ENCODE measurements around the gene HAUS8.
A peak's percentile ranks its signal among the peaks of the same experiment; 100 is the strongest.
"Not testable (repeated sequence)": the region's sequence is repeated elsewhere in the genome, so short reads cannot be mapped to it uniquely, and the experiment has no call there.

HAUS8 gene

DNA sequence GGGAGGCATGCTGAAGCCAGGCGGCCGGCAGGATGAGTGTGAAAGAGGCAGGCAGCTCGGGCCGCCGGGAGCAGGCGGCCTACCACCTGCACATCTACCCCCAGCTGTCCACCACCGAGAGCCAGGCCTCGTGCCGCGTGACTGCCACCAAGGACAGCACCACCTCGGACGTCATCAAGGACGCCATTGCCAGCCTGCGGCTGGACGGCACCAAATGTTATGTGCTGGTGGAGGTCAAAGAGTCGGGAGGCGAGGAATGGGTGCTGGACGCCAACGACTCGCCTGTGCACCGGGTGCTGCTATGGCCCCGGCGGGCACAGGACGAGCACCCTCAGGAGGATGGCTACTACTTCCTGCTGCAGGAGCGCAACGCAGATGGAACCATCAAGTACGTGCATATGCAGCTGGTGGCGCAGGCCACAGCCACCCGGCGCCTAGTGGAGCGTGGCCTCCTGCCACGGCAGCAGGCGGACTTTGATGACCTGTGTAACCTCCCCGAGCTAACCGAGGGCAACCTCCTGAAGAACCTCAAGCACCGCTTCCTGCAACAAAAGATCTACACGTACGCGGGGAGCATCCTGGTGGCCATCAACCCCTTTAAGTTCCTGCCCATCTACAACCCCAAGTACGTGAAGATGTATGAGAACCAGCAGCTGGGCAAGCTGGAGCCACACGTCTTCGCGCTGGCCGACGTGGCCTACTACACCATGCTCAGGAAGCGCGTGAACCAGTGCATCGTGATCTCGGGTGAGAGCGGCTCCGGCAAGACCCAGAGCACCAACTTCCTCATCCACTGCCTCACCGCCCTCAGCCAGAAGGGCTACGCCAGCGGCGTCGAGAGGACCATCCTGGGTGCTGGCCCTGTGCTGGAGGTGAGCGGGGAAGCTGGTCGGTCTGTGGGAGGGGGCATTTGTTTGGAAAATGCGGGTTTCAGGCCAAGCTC lies 26.7 kb upstream of the HAUS8 start:
- no peak for ATAC-seq
- no peak for DNase-seq

DNA sequence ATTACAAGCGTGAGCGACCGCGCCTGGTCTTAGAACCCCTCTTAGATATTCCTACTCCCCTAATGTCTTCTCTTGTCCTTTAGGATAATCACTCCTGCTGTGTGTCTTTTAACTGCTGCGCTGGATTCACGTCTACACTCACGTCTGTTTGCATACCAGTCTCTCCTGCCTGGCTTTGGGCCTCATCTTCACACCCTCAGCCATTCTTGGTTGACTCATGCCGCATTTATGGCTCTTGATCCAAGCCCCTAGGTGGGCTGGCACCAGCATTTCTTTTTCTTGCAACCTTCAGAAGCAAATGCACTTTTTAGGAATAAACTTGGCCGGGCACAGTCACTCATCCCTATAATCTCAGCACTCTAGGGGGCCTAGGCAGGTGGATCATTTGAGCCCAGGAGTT lies 23.1 kb upstream of the HAUS8 start:
- DNase-seq (no peak), ATAC-seq (no peak)

DNA sequence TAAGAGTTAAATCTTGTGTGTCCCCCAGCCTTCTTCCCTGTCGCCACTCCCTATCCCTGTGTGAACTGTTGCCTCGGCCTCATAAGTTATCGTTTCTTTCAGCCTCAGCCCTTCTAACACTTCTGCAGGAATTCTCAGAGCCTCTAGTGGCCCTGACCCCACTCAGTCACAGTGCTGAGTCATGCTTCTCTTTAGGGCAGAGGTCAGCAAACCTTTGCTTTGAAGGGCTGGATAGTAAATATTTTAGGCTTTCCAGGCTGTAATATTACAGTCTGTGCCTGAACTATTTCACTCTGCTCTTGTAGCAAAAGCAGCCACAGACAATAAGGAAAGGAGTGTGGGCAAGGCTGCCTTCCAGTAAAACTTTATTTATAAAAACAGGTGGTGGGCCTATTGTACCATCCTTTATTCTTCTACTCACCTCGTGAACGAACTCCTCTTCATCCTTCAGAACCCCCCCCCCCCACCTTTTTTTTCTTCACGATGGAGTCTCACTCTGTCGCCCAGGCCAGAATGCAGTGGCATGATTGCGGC lies 22.4 kb upstream of the HAUS8 start:
- DNase-seq = no peak
- ATAC-seq = no peak

DNA sequence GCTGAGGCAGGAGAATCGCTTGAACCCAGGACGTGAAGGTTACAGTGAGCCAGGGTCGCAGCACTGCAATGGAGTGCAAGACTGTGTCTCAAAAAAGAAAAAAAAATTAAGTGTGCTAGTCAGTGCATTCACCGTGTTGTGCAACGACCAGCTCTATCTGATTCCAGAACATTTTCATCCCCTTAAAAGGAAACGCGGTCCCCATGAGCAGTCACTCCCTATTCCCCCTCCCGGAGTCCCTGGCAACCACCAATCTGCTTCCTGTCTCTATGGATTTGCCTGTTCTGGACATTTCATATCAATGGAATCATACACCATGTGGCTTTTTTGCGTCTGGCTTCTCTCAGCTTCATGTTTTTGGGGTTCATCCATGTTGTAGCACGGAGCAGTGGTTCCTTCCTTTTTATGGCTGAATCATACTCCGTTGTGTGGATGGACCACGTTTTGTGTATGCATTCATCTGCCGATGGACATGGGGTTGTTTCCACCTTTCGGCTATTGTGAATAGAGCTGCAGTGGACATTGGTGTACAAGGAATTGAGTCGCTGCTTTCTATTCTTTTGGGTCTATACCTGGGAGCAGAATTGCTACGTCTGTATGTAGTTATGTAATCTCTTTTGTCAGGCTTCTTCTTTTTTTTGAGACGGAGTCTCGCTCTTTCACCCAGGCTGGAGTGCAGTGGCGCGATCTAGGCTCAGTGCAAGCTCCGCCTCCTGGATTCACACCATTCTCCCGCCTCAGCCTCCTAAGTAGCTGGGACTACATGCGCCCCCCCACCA lies 20.1 kb upstream of the HAUS8 start:
- DNase-seq (no peak), ATAC-seq (no peak)

DNA sequence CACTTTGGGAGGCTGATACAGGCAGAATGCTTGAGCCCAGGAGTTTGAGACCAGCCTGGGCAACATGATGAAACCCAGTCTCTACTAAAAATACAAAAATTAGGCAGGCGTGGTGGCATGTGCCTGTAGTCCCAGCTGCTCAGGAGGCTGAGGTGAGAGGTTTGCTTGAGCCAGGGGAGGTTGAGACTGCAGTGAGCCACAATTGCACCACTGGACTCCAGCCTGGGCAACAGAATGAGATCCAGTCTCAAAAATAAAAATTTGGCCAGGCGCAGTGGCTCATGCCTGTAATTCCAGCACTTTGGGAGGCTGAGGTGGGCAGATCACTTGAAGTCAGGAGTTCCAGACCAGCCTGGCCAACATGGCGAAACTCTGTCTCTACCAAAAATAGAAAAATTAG lies 19.4 kb upstream of the HAUS8 start:
- ATAC-seq, DNase-seq: not testable (repeated sequence)

DNA sequence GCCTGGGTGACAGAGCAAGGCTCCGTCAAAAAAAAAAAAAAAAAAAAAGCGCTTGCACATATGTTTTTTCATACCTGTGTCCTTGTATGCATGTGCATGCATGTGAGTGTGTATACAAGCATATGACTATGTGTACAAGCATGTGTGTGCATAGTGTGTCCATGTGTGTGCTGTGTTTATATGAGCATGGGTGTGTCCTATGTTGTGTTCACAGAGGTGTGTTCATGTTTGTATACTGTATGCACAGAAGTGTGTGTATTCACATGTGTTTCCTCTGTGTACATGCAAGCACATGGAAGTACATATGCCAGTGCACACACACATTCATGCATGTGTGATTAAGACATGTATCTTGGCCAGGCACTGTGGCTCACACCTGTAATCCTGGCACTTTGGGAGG lies 17.4 kb upstream of the HAUS8 start:
- ATAC-seq = no peak
- no peak for DNase-seq

DNA sequence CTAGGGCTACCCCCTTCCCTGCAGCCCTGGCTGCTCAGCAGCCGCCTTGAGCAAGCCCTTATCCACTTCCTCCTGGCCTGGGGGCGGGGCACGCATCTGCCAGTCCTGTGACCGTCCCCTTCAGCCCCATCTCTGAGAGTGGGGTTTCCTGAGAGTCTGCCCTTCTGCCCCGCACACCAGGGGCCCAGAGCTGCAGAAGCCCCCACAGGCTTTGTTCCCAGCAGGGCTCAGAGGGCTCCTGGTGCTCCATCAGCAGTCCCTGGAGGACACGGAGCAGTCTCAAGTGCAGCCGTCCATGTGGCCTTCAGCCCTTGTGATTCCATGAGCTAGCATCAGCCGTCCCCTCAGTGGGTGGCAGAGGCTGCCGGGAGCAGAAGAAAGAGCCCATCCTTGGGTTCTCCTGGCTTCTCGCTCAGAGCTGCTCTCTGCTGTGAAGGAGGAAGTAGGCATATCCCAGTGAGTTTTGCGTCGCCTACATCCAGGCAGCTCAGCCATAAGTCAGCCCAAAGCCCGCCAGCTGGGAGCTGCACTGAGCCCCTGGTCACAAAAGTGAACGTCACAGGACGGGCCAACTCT lies 16.6 kb upstream of the HAUS8 start:
- DNase-seq = peak; percentile 31
- peak; percentile 47 for ATAC-seq

DNA sequence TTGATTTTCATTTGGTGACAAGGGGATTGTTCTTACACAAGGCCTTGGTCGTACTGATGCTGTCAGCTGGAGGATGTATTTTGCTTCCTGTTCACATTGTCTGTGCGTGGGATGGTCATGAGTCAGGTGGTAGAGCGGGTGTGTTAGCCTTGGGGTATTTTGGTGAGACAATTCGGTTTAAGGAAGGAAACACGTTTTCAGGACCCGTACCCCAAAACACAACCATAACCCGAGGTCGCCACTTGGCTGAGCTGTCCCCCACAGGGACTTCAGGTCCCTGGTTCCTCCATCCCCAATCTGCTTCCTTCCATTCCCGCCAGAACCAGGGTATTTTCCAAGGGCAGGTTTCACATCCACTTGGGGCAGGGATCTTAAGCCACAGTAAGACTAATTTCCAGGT lies 15.3 kb upstream of the HAUS8 start:
- ATAC-seq (peak; percentile 86), DNase-seq (peak; percentile 51)

DNA sequence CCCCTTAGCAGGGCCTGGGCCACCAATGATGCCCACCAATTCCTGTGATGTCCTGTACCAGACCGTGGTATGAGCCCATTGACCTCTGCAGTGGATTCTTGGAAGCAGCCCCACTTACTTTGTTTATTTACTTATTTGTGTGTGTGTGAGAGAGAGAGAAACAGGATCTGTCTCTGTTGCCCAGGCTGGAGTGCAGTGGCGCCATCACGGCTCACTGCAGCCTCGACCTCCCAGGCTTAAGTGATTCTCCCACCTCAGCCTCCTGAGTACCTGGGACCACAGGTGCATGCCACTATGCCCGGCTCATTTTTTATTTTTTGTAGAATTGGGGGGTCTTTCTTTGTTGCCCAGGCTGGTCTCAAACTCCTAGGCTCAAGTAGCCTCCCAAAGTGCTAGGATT lies 13.3 kb upstream of the HAUS8 start:
- DNase-seq = no peak
- ATAC-seq = no peak

DNA sequence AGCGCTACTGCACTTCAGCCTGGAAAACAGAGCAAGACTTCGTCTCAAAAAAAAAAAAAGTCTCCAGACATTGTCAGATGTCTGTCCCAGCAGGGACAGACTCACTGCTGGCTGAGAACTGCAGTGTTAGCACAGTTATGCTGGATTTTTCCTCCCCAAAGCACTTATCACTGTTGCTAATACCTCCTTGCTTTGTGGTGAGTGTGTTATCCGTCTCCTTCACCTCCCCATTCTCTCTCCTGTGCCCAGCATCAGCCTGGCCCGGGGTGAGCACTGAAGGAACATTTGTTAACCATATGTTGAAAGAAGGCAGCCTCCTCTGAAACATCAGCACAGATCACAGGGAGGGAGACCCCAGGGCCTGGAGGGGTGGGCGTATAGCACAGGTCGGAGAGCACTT lies 11.6 kb upstream of the HAUS8 start:
- ATAC-seq (no peak), DNase-seq (no peak)

DNA sequence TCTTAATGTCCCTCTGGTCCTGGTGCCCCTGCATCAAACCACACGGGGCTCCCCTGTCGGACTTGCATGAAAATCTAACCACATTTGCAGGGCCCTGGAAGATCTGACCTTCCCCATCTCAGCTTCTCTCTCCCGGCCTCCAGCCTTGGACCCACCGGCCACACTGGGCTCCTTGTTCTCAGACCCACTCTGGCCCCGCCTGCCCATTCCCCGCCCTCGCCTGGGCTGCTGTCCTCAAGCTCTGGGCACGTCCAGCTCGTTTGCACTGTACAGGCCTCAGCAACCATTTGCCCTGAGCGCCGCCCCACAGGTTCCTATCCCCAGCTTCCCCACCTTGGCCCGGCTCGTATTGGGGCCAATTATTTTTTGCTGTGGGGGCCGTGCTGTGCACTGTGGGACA lies 10.9 kb upstream of the HAUS8 start:
- no peak for DNase-seq
- no peak for ATAC-seq

DNA sequence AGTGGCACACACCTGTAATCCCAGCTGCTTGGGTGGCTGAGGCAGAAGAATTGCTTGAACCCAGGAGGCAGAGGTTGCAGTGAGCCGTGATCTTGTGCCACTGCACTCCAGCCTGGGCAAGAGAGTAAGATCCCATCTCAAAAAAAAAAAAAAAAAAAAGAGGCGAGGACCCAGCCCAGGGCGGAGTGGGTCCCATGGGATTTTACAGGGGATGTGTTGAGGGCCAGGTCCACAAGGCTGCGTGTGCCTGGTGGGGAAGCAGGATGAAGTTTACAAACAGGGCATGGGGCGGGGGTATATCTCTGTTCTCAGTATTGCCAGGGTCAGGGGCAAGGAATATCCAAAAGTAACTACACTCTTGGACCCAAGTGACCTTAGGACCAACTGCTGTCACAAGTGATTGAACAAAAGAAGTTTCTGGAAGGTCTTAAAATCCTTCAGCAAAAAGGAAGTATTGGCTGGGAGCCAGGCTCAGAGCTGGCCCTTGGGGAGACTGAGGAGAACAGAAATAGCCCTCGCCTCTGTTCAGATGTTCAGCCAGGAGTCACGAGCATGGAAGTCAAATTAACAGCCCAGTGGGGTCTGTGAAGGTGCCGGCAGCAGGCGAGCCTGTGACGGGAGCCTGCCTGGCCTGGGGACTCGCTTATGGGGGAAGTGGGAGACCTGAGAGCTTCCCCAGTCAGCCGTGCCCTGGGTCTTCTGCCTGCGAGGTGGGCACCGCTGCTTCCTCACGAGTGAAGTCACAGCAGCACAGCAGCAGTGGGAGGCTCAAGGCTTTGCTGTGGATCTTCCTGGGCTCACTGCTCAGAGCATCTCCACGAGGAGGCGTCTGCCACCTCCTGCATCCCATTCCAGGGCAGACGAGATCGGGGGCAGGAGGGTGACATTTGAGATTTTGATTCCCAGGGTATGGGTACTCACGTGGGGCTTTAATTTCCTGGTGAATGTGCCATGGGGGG lies 6.7 kb upstream of the HAUS8 start:
- DNase-seq (no peak), ATAC-seq (no peak)

DNA sequence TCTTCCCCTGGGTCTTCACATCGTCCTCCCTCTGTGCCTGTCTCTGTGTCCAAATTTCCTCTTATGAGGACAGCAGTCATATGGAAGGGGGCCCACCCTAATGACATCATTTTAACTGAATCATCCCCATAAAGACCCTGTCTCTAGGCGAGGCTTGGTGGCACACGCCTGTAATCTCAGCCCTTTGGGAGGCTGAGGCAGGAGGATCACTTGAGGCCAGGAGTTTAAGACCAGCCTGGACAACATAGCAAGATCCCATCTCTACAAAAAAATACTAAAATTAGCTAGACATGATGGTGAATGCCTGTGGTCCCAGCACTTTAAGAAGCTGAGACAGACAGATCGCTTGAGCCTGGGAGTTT lies 5.2 kb upstream of the HAUS8 start:
- DNase-seq = no peak
- no peak for ATAC-seq

DNA sequence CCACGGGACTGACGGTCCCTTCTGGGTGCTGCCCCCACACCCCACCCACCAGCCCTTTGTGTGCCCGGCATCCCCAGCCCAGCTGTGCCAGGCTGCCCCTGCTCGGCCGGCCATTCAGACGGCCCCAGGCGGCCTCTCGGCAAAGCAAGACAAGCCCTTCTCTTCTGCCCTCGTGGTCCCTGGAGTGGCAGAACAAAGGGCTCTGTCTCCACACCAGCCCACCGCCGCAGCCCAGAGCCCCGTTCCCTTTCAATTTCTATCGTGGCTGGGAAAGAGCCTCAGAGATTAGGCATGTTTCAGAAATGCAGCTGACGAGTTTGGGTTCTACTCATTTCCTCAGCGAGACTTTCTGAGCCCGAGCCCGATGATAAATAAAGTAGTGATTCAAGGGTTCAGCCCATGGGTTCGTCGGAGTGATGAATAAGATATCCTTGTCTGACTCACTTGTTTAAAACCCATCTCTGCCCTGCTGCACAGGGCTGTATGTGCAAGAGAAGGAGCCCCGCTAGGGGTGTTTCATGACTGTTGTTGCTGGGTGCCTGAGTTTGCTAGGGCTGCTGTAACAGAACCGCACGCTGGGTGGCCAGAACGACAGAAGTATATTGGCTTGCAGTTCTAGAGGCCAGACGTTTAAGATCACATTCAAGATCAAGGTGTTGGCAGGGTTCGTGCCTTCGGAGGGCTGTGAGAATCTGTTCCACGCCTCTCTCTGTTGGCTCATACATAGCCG lies 4.6 kb upstream of the HAUS8 start:
- peak; percentile 79 for ATAC-seq
- DNase-seq = peak; percentile 73

DNA sequence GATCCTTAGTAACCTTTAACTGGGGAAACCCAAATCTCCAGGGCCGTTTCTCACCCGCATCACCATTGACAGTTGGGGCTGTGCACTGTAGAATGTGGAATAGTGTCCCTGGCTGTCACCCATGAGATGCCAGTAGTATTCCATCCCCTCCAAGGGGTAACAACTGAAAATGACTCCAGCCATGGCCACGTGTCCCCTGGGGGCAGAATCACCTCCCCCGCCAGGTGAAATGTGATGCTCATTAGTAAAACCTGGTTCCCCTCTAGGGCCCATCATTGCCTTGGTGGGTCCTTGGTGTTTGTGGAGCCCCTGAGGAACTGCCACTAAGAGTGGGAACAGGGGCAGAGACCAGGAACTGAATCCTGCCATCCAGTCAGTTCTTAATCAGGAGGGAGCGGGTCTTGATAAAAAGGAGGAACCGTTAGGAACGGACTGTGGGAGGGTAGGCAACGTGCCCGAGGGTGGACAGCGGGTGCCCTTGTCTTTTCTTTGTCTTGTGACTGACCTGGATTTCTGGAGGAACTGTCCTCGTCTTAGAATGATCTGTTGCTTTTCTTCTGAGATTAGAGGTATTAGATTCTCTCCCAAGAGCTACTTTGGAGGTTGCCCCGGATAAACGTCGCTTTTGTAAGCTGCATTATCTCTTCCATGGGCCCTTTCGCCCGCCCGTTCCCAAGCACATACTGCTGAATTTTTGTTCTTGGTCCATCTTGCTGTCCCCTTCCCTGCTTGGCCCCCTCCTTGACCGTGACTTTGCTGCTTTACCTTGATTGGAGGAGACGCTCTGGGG lies 3.9 kb upstream of the HAUS8 start:
- DNase-seq = no peak
- ATAC-seq = no peak

DNA sequence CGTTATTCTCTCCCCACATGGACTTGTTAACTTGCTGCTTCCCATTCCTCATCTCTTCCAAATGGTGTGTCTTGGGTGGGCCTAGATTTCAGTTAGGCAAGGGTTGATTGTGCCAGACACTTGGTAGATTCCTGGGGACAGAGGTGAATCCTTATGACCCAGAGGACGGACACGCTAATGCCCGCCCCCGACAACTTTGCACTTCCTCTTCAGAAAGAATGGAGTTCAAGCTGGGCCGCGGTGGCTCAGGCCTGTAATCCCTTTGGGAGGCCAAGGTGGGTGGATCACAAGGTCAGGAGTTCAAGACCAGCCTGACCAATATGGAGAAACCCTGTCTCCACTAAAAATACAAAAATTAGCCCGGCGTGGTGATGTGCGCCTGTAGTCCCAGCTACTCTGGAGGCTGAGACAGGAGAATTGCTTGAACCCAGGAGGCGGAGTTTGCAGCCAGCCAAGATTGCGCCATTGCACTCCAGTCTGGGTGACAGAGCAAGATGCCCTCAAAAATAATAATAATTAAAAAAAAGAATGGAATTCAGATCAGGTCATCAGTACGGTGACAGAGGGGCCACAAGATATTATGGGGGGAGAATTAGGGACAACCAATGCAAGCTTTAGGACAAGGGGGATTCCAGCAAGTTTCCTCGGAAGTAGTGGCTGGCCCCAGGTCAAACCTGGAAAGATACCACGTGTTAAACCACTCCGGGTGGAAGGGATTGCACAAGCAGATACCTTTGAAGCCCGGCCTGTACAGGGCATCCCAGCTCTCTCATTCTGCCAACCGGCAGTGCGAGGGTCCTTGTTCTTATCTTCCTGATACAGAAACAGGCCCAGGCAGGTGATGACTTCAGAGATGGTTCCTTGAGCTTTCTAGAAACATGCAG lies 3.0 kb upstream of the HAUS8 start:
- DNase-seq = peak; percentile 12
- ATAC-seq = no peak

DNA sequence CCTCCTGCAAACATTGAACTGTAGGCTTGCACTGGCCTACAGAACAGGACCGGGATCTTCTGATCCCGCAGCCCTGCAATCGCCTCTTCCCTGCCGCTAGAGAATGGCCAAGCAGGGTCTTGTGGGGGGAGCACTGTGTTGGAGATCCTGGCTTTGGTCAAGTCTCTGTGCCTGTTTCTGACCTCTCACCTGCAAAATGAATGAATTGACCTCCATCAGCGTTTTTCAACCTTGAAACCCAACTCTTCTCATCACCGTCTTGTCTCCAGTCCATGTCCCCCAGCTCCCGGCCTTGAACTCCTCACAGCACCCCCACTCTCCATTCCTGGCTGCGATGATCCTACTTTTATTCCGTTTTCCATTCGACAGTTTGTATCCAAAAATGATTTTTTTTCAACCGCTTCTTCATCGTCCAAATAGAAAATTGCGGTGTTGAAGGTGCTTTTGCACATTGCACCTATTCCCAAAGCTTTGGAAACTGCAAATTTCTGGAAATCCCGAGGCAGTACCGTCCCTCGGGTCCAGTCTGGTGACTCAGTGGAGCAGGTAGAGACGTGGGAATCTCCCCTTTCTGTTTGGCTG lies 2.3 kb upstream of the HAUS8 start:
- ATAC-seq = no peak
- DNase-seq = no peak

DNA sequence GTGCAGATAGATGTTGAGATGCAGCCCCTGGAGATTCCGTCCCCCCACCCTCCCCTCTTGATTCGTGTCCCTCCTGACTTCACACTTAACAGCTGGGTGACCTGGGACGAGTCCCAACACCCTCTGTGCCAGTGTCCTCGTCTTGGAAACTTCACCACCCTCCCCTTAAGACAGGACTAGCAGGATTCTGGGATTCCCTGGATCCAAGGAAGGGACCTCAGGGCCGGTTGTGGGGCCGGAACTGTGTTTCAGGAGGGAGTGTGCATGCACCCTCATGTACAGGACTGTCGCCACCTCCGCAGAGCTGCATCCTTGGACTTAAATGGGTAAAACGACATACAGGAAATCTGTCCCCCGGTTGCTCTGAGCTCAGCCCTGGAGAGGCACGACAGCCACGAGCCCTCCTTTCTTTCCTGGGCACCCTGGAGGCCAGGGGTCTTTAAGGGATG lies 1.3 kb upstream of the HAUS8 start:
- ATAC-seq (no peak), DNase-seq (peak; percentile 38)

Data from stimulated activated naive CD8-positive, alpha-beta T cell treated with anti-CD3 and anti-CD28 coated beads, Interleukin-15, Interleukin-2, amounts not matched to agents 100 U/mL and 50 U/mL, for 24 hours (primary cell).